ENCODE measurements around the gene RHOF.

DNA sequence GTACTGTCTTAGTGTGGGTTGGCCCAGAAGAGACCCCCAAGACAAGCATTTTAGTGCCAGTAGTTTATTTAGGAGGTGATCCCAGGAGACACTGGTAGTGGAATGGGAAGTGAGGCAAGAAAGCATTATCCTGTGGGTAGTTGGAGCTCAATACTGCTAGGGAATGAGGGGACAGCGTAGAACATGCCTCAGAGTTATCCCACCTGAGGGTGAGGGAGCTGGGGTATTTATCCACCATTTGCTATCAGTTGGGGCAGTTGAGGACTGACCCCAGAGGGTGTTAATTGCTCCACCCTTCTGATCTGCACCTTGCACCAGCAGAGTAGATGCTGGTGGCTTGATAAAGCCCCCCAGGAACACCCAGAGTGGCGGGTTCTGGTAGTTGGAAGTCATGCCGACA, 37.9 kb downstream of the RHOF start:
- TF ChIP-seq, protein P1, sequence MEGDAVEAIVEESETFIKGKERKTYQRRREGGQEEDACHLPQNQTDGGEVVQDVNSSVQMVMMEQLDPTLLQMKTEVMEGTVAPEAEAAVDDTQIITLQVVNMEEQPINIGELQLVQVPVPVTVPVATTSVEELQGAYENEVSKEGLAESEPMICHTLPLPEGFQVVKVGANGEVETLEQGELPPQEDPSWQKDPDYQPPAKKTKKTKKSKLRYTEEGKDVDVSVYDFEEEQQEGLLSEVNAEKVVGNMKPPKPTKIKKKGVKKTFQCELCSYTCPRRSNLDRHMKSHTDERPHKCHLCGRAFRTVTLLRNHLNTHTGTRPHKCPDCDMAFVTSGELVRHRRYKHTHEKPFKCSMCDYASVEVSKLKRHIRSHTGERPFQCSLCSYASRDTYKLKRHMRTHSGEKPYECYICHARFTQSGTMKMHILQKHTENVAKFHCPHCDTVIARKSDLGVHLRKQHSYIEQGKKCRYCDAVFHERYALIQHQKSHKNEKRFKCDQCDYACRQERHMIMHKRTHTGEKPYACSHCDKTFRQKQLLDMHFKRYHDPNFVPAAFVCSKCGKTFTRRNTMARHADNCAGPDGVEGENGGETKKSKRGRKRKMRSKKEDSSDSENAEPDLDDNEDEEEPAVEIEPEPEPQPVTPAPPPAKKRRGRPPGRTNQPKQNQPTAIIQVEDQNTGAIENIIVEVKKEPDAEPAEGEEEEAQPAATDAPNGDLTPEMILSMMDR (IDR thresholded peaks at IDR 0.05): no peak
- no peak for TF ChIP-seq POLR2A (IDR thresholded peaks at IDR 0.05)
- TF ChIP-seq EP300 (IDR thresholded peaks at IDR 0.05): no peak
- TF ChIP-seq POLR2AphosphoS5 (IDR thresholded peaks at IDR 0.05): no peak

Measured in gastroesophageal sphincter (tissue), 3 donors.